M059J (cell line): Measurements from ENCODE around the gene INA. TPM values are rescaled to one million over a fixed set of nuclear protein-coding genes. Genes with fewer than 3 reads are reported as not detected.
A peak's percentile ranks its signal among the peaks of the same experiment; 100 is the strongest.
"Not testable (repeated sequence)": the region's sequence is repeated elsewhere in the genome, so short reads cannot be mapped to it uniquely, and the experiment has no call there.

ENCODE experiments used
- DNase-seq: peaks from one replicate; pipeline ENCODE4 v3.0.0-alpha.2; 2012; ENCODE audit warnings: low read depth
- total RNA-seq: library from RNA; depleted of rRNA; stranded (reverse); fragments of >200 nt; shearing (Covaris generic); gene quantifications from 2 replicates; pipeline ENCODE4 v1.2.3, GENCODE V29; 2014; rRNA removed

Gene INA
- total RNA-seq = not detected in 2 replicates

GRCh38 chr10:103276896-103277712 is at the start of gene INA:
INA (plus strand) TSS chr10:103277138; CDS start chr10:103277212, 74 bp downstream.
- DNase-seq = no peak

GRCh38 chr10:103227416-103227815 is 49.5 kb upstream of the INA start:
- no peak for DNase-seq

- DNase-seq = peak; percentile 95
Observed at GRCh38 chr10:103231047-103231551, 45.8 kb upstream of the INA start.

- peak; percentile 63 for DNase-seq
Observed at GRCh38 chr10:103232131-103232673, 44.7 kb upstream of the INA start.

GRCh38 chr10:103232772-103233488 is 44.0 kb upstream of the INA start:
- DNase-seq = peak; percentile 78

GRCh38 chr10:103235775-103236174 is 41.2 kb upstream of the INA start:
- no peak for DNase-seq

GRCh38 chr10:103238506-103239252 is 38.3 kb upstream of the INA start:
- DNase-seq = peak; percentile 41

GRCh38 chr10:103241262-103242011 is 35.5 kb upstream of the INA start:
- peak; percentile 89 for DNase-seq

GRCh38 chr10:103244666-103245271 is 32.2 kb upstream of the INA start:
- peak; percentile 76 for DNase-seq

- not testable (repeated sequence) for DNase-seq
Observed at GRCh38 chr10:103245587-103245986, 31.4 kb upstream of the INA start, which contains the start of gene RPEL1. RPEL1 (plus strand) TSS chr10:103245887; CDS start chr10:103245997, 110 bp downstream.

GRCh38 chr10:103246324-103246723 is 30.6 kb upstream of the INA start:
- DNase-seq = no peak

- no peak for DNase-seq
Observed at GRCh38 chr10:103254113-103254512, 22.8 kb upstream of the INA start.

- DNase-seq = peak; percentile 65
Observed at GRCh38 chr10:103254538-103255325, 22.2 kb upstream of the INA start.

- no peak for DNase-seq
Observed at GRCh38 chr10:103256613-103257012, 20.3 kb upstream of the INA start.

GRCh38 chr10:103257812-103258211 is 19.1 kb upstream of the INA start:
- no peak for DNase-seq

GRCh38 chr10:103258928-103259327 is 18.0 kb upstream of the INA start:
- not testable (repeated sequence) for DNase-seq

- no peak for DNase-seq
Observed at GRCh38 chr10:103259989-103260388, 16.9 kb upstream of the INA start.

- DNase-seq = peak; percentile 50
Observed at GRCh38 chr10:103262229-103262628, 14.7 kb upstream of the INA start.

GRCh38 chr10:103265717-103266329 is 11.1 kb upstream of the INA start:
- peak; percentile 70 for DNase-seq
